ENCODE measurements around the gene EFR3B. TPM values are rescaled to one million over a fixed set of nuclear protein-coding genes. Genes with fewer than 3 reads are reported as not detected.

EFR3B gene
- total RNA-seq, 1 donor from 2014 or later: 9.0 TPM

DNA sequence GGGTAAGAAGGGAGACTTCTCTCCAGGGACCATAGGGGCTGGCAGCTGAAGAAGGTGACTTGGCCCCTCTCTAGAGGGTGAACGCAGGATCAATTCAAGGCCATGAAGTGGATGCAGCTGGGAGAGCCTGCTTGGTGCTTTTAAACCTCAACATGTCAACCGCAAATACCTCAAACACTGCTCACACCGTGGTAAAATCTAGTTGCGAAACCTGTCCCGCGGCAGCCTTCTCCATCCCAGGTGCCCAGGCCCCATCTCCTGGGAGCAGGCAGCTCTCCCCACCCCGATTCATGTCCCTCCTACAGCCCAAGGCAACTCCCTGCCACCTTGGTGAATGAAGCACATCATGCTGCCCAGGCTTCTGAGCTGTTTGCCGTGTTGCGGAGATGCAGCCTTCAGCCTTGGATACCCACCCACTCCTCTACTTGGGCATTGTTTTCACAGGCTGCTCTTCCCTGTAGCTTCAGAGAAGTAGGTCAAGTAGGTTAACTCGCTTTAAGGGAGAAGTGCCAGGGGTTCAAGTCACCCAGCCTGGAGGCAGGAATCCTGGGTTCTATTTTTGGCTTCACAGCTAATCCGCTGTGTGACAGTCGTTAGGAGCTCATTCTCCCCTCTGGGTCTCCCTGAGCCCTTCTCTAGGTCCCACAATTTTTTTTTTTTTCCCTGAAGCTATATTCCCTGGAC lies 6.2 kb upstream of the EFR3B start:
- intact Hi-C loops (cut with DNase I): no loop called here
- Histone ChIP-seq H3K4me1 (no peaks in the 10 kb centered on the region), H3K27me3 (ENCODE audit: low read depth) (no peaks in the 10 kb centered on the region), H3K36me3 (no peaks in the 10 kb centered on the region), H3K9me3 (no peaks in the 10 kb centered on the region), H3K4me3 (no peak overlapping the region), H3K27ac (no peak overlapping the region)
- ATAC-seq (peak; percentile 52 to 79), DNase-seq (peak; percentile 54)
- TF ChIP-seq CTCF (IDR thresholded peaks at IDR 0.05): no peak

- ATAC-seq: no peak
- TF ChIP-seq CTCF (IDR thresholded peaks at IDR 0.05): no peak
- intact Hi-C loops (cut with DNase I): no loop called here
- DNase-seq: no peak
- no peak overlapping the region for H3K4me3 ChIP-seq
- no peaks in the 10 kb centered on the region for H3K27me3 ChIP-seq (ENCODE audit: low read depth)
- H3K27ac ChIP-seq: no peak overlapping the region
- no peaks in the 10 kb centered on the region for H3K36me3 ChIP-seq
- no peaks in the 10 kb centered on the region for H3K9me3 ChIP-seq
- H3K4me1 ChIP-seq: no peaks in the 10 kb centered on the region
These were observed 5.7 kb upstream of the EFR3B start for GRCh38 chr2:25036221-25036559.

GRCh38 chr2:25039126-25039525 lies 2.8 kb upstream of the EFR3B start:
- intact Hi-C loops (cut with DNase I): no loop called here
- Histone ChIP-seq H3K36me3 (no peaks in the 10 kb centered on the region), H3K9me3 (no peaks in the 10 kb centered on the region), H3K4me1 (peaks cover 21% of the 10 kb centered on the region), H3K4me3 (no peak overlapping the region), H3K27ac (no peak overlapping the region), H3K27me3 (ENCODE audit: low read depth) (no peaks in the 10 kb centered on the region)
- no peak for TF ChIP-seq CTCF (IDR thresholded peaks at IDR 0.05)
- no peak for DNase-seq
- no peak for ATAC-seq

DNA sequence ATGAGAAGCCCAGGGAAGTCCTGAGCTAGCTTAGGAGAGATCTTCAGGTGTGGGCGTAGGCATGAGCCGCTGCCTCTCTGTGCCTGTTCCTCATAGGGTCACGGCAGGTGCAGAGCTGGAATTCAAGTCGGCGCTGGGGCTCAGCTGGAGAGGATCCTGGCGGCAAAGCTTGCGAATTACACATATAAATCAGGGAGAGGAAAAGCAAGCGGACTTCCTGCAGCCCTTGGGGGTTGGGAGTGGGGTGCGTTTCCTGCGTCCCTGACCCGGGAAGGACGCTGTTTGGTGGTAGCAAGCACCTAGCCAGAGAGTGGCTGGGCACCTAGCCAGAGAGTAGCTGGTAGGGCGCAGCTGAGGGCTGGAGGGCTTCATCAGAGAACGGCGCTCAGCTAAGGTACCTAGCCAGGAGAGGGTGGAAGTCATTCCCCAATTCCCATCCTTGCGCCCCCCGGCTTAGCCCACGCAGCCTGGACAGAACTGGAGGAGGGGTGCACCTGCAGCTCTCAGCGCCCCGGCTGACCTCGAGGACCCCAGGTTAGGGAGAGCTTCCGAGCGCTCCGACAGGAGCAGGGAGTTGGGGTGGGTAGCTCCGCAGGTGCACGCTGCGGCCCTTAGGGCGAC lies 459 bp upstream of the EFR3B start:
- Histone ChIP-seq H3K36me3 (no peaks in the 10 kb centered on the region), H3K27ac (peak overlapping the region; percentile 42), H3K4me1 (peaks cover 21% of the 10 kb centered on the region), H3K9me3 (no peaks in the 10 kb centered on the region), H3K4me3 (peak overlapping the region; percentile 81), H3K27me3 (ENCODE audit: low read depth) (peaks cover 4% of the 10 kb centered on the region)
- TF ChIP-seq CTCF (IDR thresholded peaks at IDR 0.05): peak; percentile 32
- DNase-seq (peak; percentile 79), ATAC-seq (peak; percentile 69 to 70)
- intact Hi-C loops (cut with DNase I): no loop called here

DNA sequence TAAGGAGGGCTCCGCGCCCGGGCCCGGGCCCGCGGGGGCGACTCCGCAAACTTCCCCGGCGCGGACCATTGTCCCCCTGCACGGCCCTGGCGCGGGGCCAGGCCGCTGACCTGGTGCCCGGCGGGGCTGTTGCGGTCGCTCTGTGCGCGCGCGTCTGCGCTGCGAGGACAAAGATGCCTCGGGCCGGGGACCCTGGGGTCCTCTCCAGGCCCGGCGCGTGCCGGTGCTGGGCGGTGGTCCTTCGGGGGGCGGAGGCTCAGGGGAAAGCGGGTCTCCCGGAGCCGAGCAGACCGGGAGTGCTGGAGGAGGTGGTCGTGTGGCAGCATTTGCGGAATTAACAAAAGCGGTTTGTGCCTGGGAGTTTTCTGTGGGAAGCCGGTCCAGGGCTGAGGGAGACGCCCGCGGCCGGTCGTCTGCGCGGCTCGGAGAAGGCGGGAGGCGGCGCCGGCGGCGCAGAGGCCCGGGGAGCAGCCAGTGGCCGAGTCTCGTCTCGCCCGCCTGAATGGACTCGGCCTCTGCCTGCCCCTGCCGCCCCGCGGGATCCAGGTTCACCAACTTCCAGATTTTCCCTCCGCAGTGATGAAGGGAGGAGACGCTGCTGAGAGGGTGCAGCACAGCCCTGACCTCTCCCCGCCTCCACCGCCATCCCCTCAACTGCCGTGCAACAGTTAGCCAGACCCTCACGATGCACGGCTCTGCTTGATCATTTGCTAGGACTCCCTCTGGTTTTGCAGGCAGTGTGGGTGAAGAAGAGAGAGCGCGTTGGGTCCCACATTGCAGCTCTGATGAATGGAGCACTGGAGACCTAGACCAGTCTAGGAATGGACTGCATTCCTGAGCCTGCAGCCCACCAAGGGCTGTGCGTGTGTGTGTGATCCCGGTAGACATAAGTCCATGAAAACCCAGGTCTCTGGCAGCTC lies 705 bp downstream of the EFR3B start:
- peak; percentile 56 to 67 for ATAC-seq
- H3K4me1 ChIP-seq: peaks cover 21% of the 10 kb centered on the region
- peak; percentile 50 for DNase-seq

More for the DNA sequence above, 705 bp downstream of the EFR3B start:
- Histone ChIP-seq H3K36me3 (no peaks in the 10 kb centered on the region), H3K4me3 (peak overlapping the region; percentile 81), H3K9me3 (no peaks in the 10 kb centered on the region), H3K27me3 (ENCODE audit: low read depth) (peaks cover 4% of the 10 kb centered on the region), H3K27ac (peak overlapping the region; percentile 77)
- TF ChIP-seq CTCF (IDR thresholded peaks at IDR 0.05): no peak
- intact Hi-C loops (cut with DNase I): no loop called here
